ENCODE data around the gene IZUMO4. TPM values are rescaled to one million over a fixed set of nuclear protein-coding genes. Genes with fewer than 3 reads are reported as not detected.
"Not testable (repeated sequence)": the region's sequence is repeated elsewhere in the genome, so short reads cannot be mapped to it uniquely, and the experiment has no call there.

Gene IZUMO4
- total and polyA plus RNA-seq, 7 donors, result 2.3 to 8.5 (median 4.2) TPM

GRCh38 chr19:2126879-2127518, 30.3 kb downstream of the IZUMO4 start:
- Histone ChIP-seq H3K9me3 (no peaks in the 10 kb centered on the region), H3K36me3 (peaks cover 13 to 89% (median 60%) of the 10 kb centered on the region in 4 donors), H3K4me3 (no peak overlapping the region), H3K27ac (no peak overlapping the region), H3K27me3 (no peaks in the 10 kb centered on the region), H3K4me1 (no peaks in the 10 kb centered on the region)
- TF ChIP-seq, protein P1, sequence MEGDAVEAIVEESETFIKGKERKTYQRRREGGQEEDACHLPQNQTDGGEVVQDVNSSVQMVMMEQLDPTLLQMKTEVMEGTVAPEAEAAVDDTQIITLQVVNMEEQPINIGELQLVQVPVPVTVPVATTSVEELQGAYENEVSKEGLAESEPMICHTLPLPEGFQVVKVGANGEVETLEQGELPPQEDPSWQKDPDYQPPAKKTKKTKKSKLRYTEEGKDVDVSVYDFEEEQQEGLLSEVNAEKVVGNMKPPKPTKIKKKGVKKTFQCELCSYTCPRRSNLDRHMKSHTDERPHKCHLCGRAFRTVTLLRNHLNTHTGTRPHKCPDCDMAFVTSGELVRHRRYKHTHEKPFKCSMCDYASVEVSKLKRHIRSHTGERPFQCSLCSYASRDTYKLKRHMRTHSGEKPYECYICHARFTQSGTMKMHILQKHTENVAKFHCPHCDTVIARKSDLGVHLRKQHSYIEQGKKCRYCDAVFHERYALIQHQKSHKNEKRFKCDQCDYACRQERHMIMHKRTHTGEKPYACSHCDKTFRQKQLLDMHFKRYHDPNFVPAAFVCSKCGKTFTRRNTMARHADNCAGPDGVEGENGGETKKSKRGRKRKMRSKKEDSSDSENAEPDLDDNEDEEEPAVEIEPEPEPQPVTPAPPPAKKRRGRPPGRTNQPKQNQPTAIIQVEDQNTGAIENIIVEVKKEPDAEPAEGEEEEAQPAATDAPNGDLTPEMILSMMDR (IDR thresholded peaks at IDR 0.05), result no peak
- TF ChIP-seq POLR2AphosphoS5 (IDR thresholded peaks at IDR 0.05), result no peak
- TF ChIP-seq EP300 (IDR thresholded peaks at IDR 0.05), result no peak
- TF ChIP-seq POLR2A (IDR thresholded peaks at IDR 0.05), result no peak
- intact Hi-C loops (cut with DNase I), result no loop called here
- 96 to 97% methylated on average over 24 of the region's 24 CpGs for WGBS, 2 donors
- DNase-seq, result no peak

DNA sequence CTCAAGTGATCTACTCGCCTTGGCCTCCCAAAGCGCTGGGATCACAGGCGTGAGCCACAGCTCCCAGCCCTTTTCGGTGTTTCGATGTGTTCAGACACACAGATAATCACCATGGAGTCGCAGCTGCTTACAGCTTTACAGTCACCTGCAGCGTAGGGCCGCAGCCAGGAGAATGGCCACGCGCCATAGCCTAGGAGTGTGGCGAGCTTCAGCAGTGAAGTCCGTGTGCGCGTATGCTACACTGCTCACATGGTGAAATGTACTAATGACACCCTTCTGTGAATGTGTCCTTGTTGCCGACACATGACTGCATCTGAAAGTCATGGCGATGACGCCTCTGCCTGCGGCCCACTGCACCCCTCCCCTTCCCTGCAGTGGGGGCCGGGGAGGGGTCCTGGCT, 31.0 kb downstream of the IZUMO4 start:
- no peaks in the 10 kb centered on the region for H3K27me3 ChIP-seq
- H3K36me3 ChIP-seq, result peaks cover 13 to 89% (median 60%) of the 10 kb centered on the region in 4 donors
- no peak for TF ChIP-seq POLR2AphosphoS5 (IDR thresholded peaks at IDR 0.05)
- TF ChIP-seq POLR2A (IDR thresholded peaks at IDR 0.05), result no peak
- no peak for TF ChIP-seq EP300 (IDR thresholded peaks at IDR 0.05)
- TF ChIP-seq, protein P1 (IDR thresholded peaks at IDR 0.05), result no peak
- 80 to 87% methylated on average over 19 of the region's 19 CpGs for WGBS, 2 donors
- no peaks in the 10 kb centered on the region for H3K4me1 ChIP-seq
- no peak overlapping the region for H3K4me3 ChIP-seq
- DNase-seq, result no peak
- H3K9me3 ChIP-seq, result no peaks in the 10 kb centered on the region
- H3K27ac ChIP-seq, result no peak overlapping the region
- intact Hi-C loops (cut with DNase I), result no loop called here

- 90 to 96% methylated on average over 28 to 29 of the region's 34 CpGs for WGBS, 2 donors
- H3K27ac ChIP-seq; H3K4me1 ChIP-seq; intact Hi-C loops (cut with DNase I); H3K27me3 ChIP-seq; H3K9me3 ChIP-seq; H3K4me3 ChIP-seq; DNase-seq: not testable (repeated sequence)
- H3K36me3 ChIP-seq, result peaks cover 13 to 89% (median 58%) of the 10 kb centered on the region in 4 donors
Measured at GRCh38 chr19:2128252-2128651, 31.5 kb downstream of the IZUMO4 start.

DNA sequence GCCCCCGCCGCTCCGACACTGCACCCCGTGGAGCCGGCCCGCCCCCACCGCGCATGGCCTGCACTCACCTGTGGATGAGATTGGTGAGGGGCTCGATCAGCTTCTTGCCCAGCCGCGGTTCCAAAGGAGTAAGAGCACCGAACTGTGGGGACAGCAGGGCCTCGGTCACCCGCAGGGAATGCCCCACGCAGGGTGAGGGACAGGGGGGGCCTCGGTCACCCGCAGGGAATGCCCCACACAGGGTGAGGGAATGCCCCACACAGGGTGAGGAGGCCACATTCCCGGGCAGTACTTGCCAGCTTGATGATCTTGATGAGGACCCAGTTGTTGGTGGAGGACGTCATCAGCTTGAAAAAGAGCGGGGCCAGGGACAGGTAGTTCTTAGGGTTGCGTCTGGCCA, 32.3 kb downstream of the IZUMO4 start:
- intact Hi-C loops (cut with DNase I), result no loop called here
- WGBS, 2 donors, result 96 to 97% methylated on average over 21 of the region's 21 CpGs
- peaks cover 13 to 89% (median 54%) of the 10 kb centered on the region in 4 donors for H3K36me3 ChIP-seq
- no peak overlapping the region for H3K27ac ChIP-seq
- no peak overlapping the region for H3K4me3 ChIP-seq
- no peaks in the 10 kb centered on the region for H3K4me1 ChIP-seq
- H3K27me3 ChIP-seq, result no peaks in the 10 kb centered on the region
- TF ChIP-seq, protein P1 (IDR thresholded peaks at IDR 0.05), result no peak
- TF ChIP-seq POLR2A (IDR thresholded peaks at IDR 0.05) (no peak), EP300 (IDR thresholded peaks at IDR 0.05) (no peak), POLR2AphosphoS5 (IDR thresholded peaks at IDR 0.05) (no peak)
- DNase-seq, result no peak
- H3K9me3 ChIP-seq, result no peaks in the 10 kb centered on the region

- WGBS, 2 donors, result 97 to 98% methylated on average over 11 of the region's 11 CpGs
- Histone ChIP-seq H3K27ac (no peak overlapping the region), H3K4me1 (no peaks in the 10 kb centered on the region), H3K27me3 (no peaks in the 10 kb centered on the region), H3K9me3 (no peaks in the 10 kb centered on the region), H3K4me3 (no peak overlapping the region), H3K36me3 (peaks cover 13 to 87% (median 53%) of the 10 kb centered on the region in 4 donors)
- DNase-seq, result no peak
- TF ChIP-seq, protein P1 (IDR thresholded peaks at IDR 0.05), result no peak
- TF ChIP-seq EP300 (IDR thresholded peaks at IDR 0.05), result no peak
- intact Hi-C loops (cut with DNase I), result no loop called here
Measured at GRCh38 chr19:2129486-2129885, 32.8 kb downstream of the IZUMO4 start.
